ENCODE results near the gene PTGES.

Gene PTGES

DNA sequence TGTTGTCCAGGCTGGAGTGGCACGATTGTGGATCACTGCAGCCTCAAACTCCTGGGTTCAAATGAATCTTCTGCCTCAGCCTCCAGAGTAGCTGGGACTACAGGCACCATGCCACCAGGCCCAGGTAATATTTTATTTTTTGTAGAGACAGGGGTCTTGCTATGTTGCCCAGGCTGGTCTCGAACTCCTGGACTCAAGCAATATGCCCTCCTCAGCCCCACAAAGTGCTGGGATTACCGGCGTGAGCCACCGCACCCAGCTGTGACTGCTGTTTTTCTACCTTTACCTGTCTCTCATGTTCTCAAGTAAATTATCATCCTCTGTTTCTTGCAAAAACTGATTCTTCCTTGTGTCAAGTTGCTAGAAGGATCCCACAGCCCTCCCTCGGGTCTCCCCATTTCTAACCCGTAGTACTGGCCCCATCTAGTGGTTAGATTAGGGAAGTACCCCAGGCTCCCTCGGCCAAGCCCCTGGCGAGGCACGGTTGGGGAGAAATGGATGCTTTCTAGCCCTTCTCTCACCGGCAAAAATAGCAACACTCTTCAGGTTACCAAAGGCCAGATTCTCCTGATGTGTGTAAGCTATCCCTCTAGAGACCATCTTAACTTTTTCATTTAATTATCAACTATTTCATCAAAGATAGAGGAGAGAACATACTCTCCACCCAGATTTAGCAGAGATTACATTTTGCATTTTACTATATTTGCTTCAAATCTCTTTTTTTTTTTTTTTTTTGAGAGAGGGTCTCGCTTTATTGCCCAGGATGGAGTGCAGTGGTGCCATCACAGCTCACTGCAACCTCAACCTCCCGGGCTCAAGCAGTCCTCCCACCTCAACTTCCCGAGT, 30.9 kb upstream of the PTGES start:
- TF ChIP-seq, protein P1, sequence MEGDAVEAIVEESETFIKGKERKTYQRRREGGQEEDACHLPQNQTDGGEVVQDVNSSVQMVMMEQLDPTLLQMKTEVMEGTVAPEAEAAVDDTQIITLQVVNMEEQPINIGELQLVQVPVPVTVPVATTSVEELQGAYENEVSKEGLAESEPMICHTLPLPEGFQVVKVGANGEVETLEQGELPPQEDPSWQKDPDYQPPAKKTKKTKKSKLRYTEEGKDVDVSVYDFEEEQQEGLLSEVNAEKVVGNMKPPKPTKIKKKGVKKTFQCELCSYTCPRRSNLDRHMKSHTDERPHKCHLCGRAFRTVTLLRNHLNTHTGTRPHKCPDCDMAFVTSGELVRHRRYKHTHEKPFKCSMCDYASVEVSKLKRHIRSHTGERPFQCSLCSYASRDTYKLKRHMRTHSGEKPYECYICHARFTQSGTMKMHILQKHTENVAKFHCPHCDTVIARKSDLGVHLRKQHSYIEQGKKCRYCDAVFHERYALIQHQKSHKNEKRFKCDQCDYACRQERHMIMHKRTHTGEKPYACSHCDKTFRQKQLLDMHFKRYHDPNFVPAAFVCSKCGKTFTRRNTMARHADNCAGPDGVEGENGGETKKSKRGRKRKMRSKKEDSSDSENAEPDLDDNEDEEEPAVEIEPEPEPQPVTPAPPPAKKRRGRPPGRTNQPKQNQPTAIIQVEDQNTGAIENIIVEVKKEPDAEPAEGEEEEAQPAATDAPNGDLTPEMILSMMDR (IDR thresholded peaks at IDR 0.05; ENCODE audit: low read depth, low read length) = peak; percentile 86

DNA sequence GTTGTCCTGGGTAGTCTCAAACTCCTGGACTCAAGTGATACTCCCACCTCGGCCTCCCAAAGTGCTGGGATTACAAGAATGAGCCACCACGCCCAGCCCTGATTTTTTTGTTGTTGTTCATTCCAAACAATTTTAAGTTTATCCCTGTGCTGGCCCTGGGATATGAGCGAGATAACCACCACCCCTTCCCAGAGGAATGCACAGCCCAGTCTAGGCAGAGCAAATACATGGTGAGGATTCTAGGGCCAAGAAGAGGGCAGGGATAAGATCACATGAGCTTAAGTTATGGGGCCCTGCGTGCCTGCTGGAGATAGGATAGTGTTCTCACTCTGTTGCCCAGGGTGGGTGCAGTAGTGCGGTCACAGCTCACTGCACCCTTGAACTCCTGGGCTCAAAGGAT, 29.1 kb upstream of the PTGES start:
- TF ChIP-seq, protein P1 (IDR thresholded peaks at IDR 0.05; ENCODE audit: low read depth, low read length) = no peak
- no peak for DNase-seq (ENCODE audit: extremely low read depth, low read depth)

More for the DNA sequence above, 30.9 kb upstream of the PTGES start:
- DNase-seq (ENCODE audit: extremely low read depth, low read depth) = no peak

DNA sequence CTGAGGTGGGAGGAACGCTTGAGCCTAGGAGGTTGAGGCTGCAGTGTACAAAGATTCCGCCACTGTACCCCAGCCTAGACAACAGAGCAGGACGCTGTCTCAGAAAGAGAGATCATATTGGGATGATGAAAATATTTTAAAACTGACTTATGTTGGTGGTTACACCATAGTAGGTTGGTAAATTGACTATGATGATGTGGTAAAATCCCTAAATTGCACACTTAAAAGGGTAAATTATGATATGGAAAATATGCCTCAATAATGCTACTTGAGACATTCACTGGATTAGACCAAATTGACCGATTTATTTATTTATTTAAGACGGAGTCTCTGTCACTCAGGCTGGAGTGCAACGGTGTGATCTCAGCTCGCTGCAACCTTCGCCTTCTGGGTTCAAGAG, 28.3 kb upstream of the PTGES start:
- no peak for DNase-seq (ENCODE audit: extremely low read depth, low read depth)

DNA sequence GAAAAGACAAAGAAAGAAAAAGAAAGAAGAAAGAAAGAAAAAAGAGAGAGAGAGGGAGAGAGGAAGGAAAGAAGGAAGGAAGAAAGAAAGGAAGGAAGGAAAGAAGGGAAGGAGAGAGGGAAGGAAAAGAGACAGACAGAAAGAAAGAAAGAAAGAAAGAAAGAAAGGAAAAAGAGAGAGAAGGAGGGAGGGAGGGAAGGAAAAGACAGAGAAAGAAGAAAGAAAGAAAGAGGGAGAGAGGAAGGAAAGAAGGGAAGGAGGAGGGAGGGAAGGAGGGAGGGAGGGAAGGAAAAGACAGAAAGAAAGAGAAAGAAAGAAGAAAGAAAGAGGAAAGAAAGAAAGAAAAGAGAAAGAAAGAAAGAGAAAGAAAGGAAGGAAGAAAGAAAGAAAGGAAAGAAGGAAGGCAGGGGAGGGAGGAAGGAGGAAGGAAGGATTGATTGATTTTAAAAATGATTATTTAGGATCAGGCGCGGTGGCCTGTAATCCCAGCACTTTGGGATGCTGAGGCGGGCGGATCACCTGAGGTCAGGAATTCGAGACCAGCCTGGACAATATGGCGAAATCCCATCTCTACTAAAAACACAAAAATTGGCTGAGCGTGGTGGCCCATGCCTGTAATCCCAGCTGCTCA, 26.8 kb upstream of the PTGES start:
- TF ChIP-seq, protein P1 (IDR thresholded peaks at IDR 0.05; ENCODE audit: low read depth, low read length) = no peak
- no peak for DNase-seq (ENCODE audit: extremely low read depth, low read depth)

More for the DNA sequence above, 28.3 kb upstream of the PTGES start:
- TF ChIP-seq, protein P1 (IDR thresholded peaks at IDR 0.05; ENCODE audit: low read depth, low read length) = no peak

DNA sequence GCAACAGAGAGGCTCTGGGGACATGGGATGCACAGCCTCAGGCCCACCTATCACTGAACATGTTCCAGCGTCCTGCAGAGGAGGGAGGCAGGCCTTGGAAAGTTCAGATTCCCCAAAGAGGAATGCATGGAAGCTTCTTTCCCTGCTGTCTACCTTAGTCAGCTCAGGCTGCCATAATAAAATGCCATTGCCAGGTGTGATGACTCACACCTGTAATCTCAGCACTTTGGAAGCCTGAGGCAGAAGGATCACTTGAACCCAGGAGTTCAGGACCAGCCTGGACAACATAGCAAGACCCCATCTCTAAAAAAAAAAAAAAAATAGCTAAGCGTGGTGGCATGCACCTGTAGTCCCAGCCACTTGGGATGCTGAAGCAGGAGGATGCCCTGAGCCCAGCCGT, 25.6 kb upstream of the PTGES start:
- TF ChIP-seq, protein P1 (IDR thresholded peaks at IDR 0.05; ENCODE audit: low read depth, low read length) = no peak
- DNase-seq (ENCODE audit: extremely low read depth, low read depth) = no peak

DNA sequence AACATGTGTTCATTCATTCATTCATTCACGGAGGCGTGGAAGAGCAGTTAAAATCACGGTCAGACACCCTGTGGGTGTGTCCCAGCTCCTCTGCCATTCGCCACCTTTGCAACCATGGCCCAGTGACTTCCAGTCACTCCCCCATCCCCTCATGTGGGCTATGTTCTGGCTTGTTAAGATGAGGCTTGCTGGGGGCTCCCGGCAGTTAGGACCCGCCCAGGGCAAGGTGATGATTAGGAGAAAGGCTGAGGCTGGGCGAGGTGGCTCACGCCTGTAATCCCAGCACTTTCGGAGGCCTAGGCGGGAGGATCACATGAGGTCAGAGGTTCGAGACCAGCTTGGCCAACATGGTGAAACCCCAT, 24.9 kb upstream of the PTGES start:
- DNase-seq (ENCODE audit: extremely low read depth, low read depth) = no peak
- TF ChIP-seq, protein P1 (IDR thresholded peaks at IDR 0.05; ENCODE audit: low read depth, low read length) = no peak

All from AG09319 (cell line).